GM21529 (cell line): Measurements from ENCODE around the gene BBC3.

Source experiments
- ATAC-seq: cut with Tn5 transposase; IDR thresholded peaks from one replicate; pipeline ENCODE4 v1.9.1; 2021; ENCODE audit not compliant: unreplicated experiment

BBC3 gene

GRCh38 chr19:47231215-47232054 is 436 bp upstream of the BBC3 start:
- peak; percentile 34 for ATAC-seq

GRCh38 chr19:47230054-47230920 is 712 bp downstream of the BBC3 start:
- no peak for ATAC-seq

GRCh38 chr19:47229676-47230053 is 1.3 kb downstream of the BBC3 start:
- ATAC-seq: no peak

- no peak for ATAC-seq
Observed at GRCh38 chr19:47228937-47229675, 1.9 kb downstream of the BBC3 start.

- ATAC-seq: no peak
Observed at GRCh38 chr19:47228168-47228936, 2.6 kb downstream of the BBC3 start.

- no peak for ATAC-seq
Observed at GRCh38 chr19:47227352-47228167, 3.4 kb downstream of the BBC3 start.

- ATAC-seq: peak; percentile 33
Observed at GRCh38 chr19:47226426-47227351, 4.3 kb downstream of the BBC3 start.

GRCh38 chr19:47225746-47226425 is 5.1 kb downstream of the BBC3 start:
- peak; percentile 37 for ATAC-seq

GRCh38 chr19:47221890-47222289 is 9.1 kb downstream of the BBC3 start:
- ATAC-seq: no peak

GRCh38 chr19:47221080-47221841 is 9.7 kb downstream of the BBC3 start:
- ATAC-seq: no peak

- ATAC-seq: no peak
Observed at GRCh38 chr19:47215581-47215980, 15.4 kb downstream of the BBC3 start.

GRCh38 chr19:47210689-47211316 is 20.2 kb downstream of the BBC3 start:
- no peak for ATAC-seq

GRCh38 chr19:47210180-47210490 is 20.9 kb downstream of the BBC3 start:
- no peak for ATAC-seq

GRCh38 chr19:47209319-47210179 is 21.4 kb downstream of the BBC3 start:
- ATAC-seq: no peak

GRCh38 chr19:47203254-47203653 is 27.7 kb downstream of the BBC3 start:
- ATAC-seq: no peak

GRCh38 chr19:47200530-47200929 is 30.5 kb downstream of the BBC3 start:
- no peak for ATAC-seq
